ENCODE results near the gene MEPCE. TPM values are rescaled to one million over a fixed set of nuclear protein-coding genes. Genes with fewer than 3 reads are reported as not detected.

MEPCE gene
- total RNA-seq, 4 donors from 2014 or later = 38.5 to 50.4 (median 39.6) TPM

DNA sequence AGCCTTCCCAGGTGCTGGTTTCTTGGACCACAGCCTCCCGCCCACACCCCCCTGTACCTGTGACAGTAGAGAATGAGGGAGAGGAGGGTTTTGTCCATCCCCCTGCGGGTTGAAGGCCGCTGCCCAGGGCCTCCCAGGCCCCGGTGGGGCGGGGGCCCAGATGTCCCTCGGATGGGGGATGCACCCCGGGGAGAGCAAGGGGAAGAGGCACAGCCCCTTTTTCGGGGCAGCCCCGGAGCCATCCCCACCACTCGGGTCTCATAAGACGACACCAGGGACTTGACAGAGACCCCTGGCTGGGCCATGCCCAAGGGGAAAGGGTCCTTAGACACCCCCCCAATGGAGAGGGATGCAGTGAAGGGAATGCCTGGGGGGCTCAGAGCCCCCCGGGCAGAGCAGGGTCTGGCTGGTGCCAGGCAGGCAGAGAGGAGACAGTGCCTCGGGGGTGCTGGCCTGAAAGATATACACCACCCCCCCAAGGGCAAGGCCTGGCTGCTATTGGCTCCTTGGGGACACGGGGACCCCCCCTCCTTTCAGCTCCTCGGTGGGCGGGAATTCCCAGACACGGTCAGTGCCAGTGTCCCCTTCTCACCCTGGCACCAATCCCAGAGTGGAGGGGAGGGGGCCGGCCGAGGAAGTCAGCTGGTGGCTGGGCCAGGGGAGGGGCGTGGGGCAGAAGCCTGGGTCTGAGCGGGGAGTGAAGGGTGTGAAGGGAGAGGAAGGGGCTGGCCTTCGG is 38.2 kb downstream of the MEPCE start:
- Histone ChIP-seq H3K9me3 (no peaks in the 10 kb centered on the region), H3K4me1 (peaks cover 51% of the 10 kb centered on the region), H3K27me3 (no peaks in the 10 kb centered on the region), H3K36me3 (peaks cover 23% of the 10 kb centered on the region), H3K27ac (peak overlapping the region; percentile 11), H3K4me3 (no peak overlapping the region)
- no peak for TF ChIP-seq POLR2A (IDR thresholded peaks at IDR 0.05)
- TF ChIP-seq, protein P1, sequence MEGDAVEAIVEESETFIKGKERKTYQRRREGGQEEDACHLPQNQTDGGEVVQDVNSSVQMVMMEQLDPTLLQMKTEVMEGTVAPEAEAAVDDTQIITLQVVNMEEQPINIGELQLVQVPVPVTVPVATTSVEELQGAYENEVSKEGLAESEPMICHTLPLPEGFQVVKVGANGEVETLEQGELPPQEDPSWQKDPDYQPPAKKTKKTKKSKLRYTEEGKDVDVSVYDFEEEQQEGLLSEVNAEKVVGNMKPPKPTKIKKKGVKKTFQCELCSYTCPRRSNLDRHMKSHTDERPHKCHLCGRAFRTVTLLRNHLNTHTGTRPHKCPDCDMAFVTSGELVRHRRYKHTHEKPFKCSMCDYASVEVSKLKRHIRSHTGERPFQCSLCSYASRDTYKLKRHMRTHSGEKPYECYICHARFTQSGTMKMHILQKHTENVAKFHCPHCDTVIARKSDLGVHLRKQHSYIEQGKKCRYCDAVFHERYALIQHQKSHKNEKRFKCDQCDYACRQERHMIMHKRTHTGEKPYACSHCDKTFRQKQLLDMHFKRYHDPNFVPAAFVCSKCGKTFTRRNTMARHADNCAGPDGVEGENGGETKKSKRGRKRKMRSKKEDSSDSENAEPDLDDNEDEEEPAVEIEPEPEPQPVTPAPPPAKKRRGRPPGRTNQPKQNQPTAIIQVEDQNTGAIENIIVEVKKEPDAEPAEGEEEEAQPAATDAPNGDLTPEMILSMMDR (IDR thresholded peaks at IDR 0.05) = no peak
- TF ChIP-seq EP300 (IDR thresholded peaks at IDR 0.05) = no peak
- no peak for TF ChIP-seq POLR2AphosphoS5 (IDR thresholded peaks at IDR 0.05)
- WGBS = 59% methylated on average over 22 of the region's 22 CpGs
- no peak for DNase-seq (ENCODE audit: low spot score in 2 of 2)

DNA sequence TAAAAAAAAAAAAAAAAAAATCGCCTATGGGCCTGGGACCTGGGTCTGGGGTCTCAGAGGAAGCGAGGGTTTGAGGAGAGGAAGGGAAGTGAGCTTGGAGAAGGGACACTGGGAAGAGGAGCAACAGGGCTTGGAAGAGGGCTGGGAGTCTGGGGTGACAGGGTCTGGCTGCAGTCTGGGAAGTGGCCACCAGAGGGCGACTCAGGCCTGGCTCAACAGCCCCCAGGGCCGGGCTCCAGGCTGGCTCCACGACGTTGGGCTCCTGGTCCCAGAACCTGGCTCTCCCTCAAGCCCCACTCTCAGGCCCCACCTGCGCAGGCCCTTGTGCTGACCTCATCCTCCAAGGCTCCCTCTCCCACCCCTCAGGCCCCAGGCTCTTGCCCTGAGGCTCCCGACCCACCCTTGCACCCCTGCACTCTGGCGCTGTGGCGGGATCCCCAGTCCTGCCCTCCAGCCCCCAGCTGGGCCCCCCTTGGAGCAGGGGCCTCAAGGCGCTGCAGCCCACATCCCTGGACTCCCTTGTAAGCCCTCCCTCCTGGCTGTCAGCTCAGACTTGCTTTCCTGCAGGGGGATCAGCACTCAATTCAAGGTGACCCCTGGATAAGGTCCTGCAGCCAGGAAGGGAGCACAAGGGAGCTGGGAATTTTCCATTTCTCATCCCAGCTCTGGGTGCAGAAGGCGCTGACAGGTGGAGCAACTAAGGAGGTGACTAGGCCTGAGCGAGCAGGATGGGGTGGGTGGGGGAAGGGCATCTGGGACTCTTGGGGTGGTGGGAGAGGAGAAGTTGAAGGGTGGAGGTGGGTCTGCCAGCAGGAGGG is 39.8 kb downstream of the MEPCE start:
- Histone ChIP-seq H3K36me3 (peaks cover 34% of the 10 kb centered on the region), H3K9me3 (no peaks in the 10 kb centered on the region), H3K27ac (peak overlapping the region; percentile 50), H3K4me3 (no peak overlapping the region), H3K4me1 (peaks cover 61% of the 10 kb centered on the region), H3K27me3 (no peaks in the 10 kb centered on the region)
- peak; percentile 90 to 94 for DNase-seq (ENCODE audit: low spot score in 2 of 2)
- TF ChIP-seq, protein P1 (IDR thresholded peaks at IDR 0.05) = peak; percentile 92 to 96
- TF ChIP-seq EP300 (IDR thresholded peaks at IDR 0.05) (no peak), POLR2A (IDR thresholded peaks at IDR 0.05) (no peak)
- WGBS = 35% methylated on average over 11 of the region's 13 CpGs

- no peak overlapping the region for H3K4me3 ChIP-seq
- H3K4me1 ChIP-seq = peaks cover 71% of the 10 kb centered on the region
- TF ChIP-seq, protein P1 (IDR thresholded peaks at IDR 0.05) = no peak
- TF ChIP-seq EP300 (IDR thresholded peaks at IDR 0.05) = no peak
- no peak for TF ChIP-seq POLR2A (IDR thresholded peaks at IDR 0.05)
- no peak for TF ChIP-seq POLR2AphosphoS5 (IDR thresholded peaks at IDR 0.05)
- H3K9me3 ChIP-seq = no peaks in the 10 kb centered on the region
- 60% methylated on average over 1 of the region's 4 CpGs for WGBS
- DNase-seq (ENCODE audit: low spot score in 2 of 2) = no peak
- peaks cover 37% of the 10 kb centered on the region for H3K36me3 ChIP-seq
- no peak overlapping the region for H3K27ac ChIP-seq
- H3K27me3 ChIP-seq = no peaks in the 10 kb centered on the region
Measured at GRCh38 chr7:100471021-100471420, 41.4 kb downstream of the MEPCE start.

DNA sequence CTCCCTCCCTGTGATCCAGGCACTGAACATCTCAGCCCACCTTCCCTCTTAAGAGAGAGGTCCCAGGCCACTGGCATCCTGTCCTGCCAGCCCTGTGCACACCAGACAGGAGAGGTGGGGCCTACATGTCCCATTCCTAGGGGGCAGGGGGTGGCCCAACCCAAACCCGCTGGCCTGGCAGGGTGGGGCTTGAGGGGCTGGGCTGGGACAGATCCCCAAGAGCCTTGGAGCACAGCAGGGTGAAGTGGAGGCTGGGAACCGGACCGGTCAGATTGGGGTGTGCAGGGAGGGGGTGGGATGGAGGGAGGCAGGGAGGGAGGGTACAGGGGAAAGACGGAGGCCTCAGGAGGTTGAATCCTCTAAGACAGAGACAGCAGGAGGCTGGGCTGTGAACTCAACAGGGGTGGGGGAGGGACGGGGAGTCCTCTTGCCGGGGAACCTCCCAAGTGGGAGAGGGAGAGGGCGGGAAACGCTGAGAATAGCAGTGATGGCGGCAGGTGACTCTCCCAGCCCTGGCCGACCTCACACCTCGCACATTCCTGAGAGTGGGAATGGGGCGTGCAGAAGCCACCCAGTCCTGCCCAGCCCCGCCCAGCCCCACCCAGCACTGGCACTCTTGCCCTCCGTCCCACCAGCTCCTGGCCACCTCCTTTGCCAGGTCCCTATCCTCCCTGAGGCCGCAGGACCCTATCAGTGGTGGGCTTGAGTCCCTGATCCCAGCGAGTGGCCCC is 42.7 kb downstream of the MEPCE start:
- Histone ChIP-seq H3K27ac (peak overlapping the region; percentile 53), H3K27me3 (no peaks in the 10 kb centered on the region), H3K9me3 (no peaks in the 10 kb centered on the region), H3K36me3 (peaks cover 31% of the 10 kb centered on the region), H3K4me3 (peak overlapping the region; percentile 22), H3K4me1 (peaks cover 74% of the 10 kb centered on the region)
- TF ChIP-seq, protein P1 (IDR thresholded peaks at IDR 0.05) = no peak
- TF ChIP-seq EP300 (IDR thresholded peaks at IDR 0.05) (no peak), POLR2AphosphoS5 (IDR thresholded peaks at IDR 0.05) (no peak), POLR2A (IDR thresholded peaks at IDR 0.05) (no peak)
- no peak for DNase-seq (ENCODE audit: low spot score in 2 of 2)
- 52% methylated on average over 11 of the region's 16 CpGs for WGBS

All from suprapubic skin (tissue), 4 donors.